ENCODE measurements around the gene DHRS4.
"Not testable (repeated sequence)": the region's sequence is repeated elsewhere in the genome, so short reads cannot be mapped to it uniquely, and the experiment has no call there.

GRCh38 chr14:24001078-24001477 is 47.5 kb downstream of the DHRS4 start:
- not testable (repeated sequence) for TF ChIP-seq EZH2 (IDR thresholded peaks at IDR 0.05; ENCODE audit: insufficient read depth, poor library complexity, severe bottlenecking); EZH2phosphoT487 (IDR thresholded peaks at IDR 0.05; ENCODE audit: insufficient read depth, low read depth)
